CD4-positive, alpha-beta T cell (primary cell): ENCODE data around the gene TLX2. TPM values are rescaled to one million over a fixed set of nuclear protein-coding genes. Genes with fewer than 3 reads are reported as not detected.

Source experiments
- ATAC-seq: fragments of 200-7000 bp; cut with Tn5 transposase; one replicate; pipeline ENCODE4 v1.10.0; 2022; ENCODE audit warnings: mild to moderate bottlenecking; ENCODE audit not compliant: poor library complexity
- CTCF ChIA-PET: fragments of 350-600 bp; sonication (Branson Sonifier 250); formaldehyde crosslinking; loops from one replicate; lab custom pipeline; 2021; ENCODE audit warnings: antibody characterized with exemption, inconsistent platforms; lab: Charles Lee
- POLR2A ChIA-PET: fragments of 350-600 bp; sonication (Branson Sonifier 250); formaldehyde crosslinking; loops from one replicate; lab custom pipeline; 2021; ENCODE audit warnings: antibody characterized with exemption, inconsistent platforms; lab: Charles Lee
- DNase-seq, 14 experiments: peaks; one replicate each; pipeline ENCODE4 v3.0.0-alpha.2; 2013 to 2020; ENCODE audit warnings: mixed read lengths in 2 of 14
- H3K27ac ChIP-seq, 2 donors: one replicate each; pipeline versions ENCODE4 v1.5.1 to v1.7.0; 2013; ENCODE audit warnings: low read length in 2 of 2, low read depth in 1 of 2, mild to moderate bottlenecking in 1 of 2
- H3K27me3 ChIP-seq, 2 experiments: 1 replicate in 1 of 2; 2 replicates in 1 of 2; pipeline versions ENCODE4 v1.6.1 to v1.7.0; 2013; ENCODE audit warnings: low read length in 2 of 2, control low read depth in 1 of 2, mild to moderate bottlenecking in 1 of 2, moderate library complexity in 1 of 2; ENCODE audit not compliant: insufficient read depth in 2 of 2, control insufficient read depth in 1 of 2
- H3K36me3 ChIP-seq: one replicate; pipeline ENCODE4 v1.6.1; 2013; ENCODE audit warnings: low read length, control low read depth; ENCODE audit not compliant: insufficient read depth
- H3K4me1 ChIP-seq: one replicate; pipeline ENCODE4 v1.6.1; 2013; ENCODE audit warnings: low read length, control low read depth; ENCODE audit not compliant: insufficient read depth
- H3K4me3 ChIP-seq: one replicate; pipeline ENCODE4 v1.5.1; 2013; ENCODE audit warnings: mild to moderate bottlenecking, low read length, moderate library complexity
- H3K9me3 ChIP-seq, 2 experiments: 1 replicate in 1 of 2; 2 replicates in 1 of 2; pipeline versions ENCODE4 v1.6.1 to v1.7.0; 2013; ENCODE audit warnings: low read length in 2 of 2, mild to moderate bottlenecking in 2 of 2, control low read depth in 1 of 2, moderate library complexity in 1 of 2; ENCODE audit not compliant: control insufficient read depth in 1 of 2, insufficient read depth in 1 of 2
- H3K27ac Mint-ChIP-seq: one replicate; pipeline ENCODE4 v1.8.0; 2020; ENCODE audit warnings: mixed read lengths
- H3K27me3 Mint-ChIP-seq: one replicate; pipeline ENCODE4 v1.8.0; 2021; ENCODE audit warnings: mixed read lengths
- H3K36me3 Mint-ChIP-seq: one replicate; pipeline ENCODE4 v1.8.0; 2021; ENCODE audit warnings: low read depth, mixed read lengths
- H3K4me1 Mint-ChIP-seq: one replicate; pipeline ENCODE4 v1.8.0; 2021; ENCODE audit warnings: low read depth, mixed read lengths
- H3K4me3 Mint-ChIP-seq: one replicate; pipeline ENCODE4 v1.8.0; 2020; ENCODE audit warnings: mild to moderate bottlenecking, mixed read lengths
- H3K9me3 Mint-ChIP-seq: one replicate; pipeline ENCODE4 v1.8.0; 2020; ENCODE audit warnings: mixed read lengths
- CTCF ChIP-seq: fragments of 200-600 bp; IDR thresholded peaks from one replicate; pipeline ENCODE4 v1.8.0; 2022; ENCODE audit warnings: antibody characterized with exemption, mild to moderate bottlenecking
- intact Hi-C, 2 experiments: fragments of 100-400 bp; cut with DNase I in 1 of 2; cut with micrococcal nuclease in 1 of 2; formaldehyde crosslinking; loops; one replicate each; pipeline versions ENCODE4 v1.15.1 to v1.9.0; 2023 to 2025; cut with DNase I, micrococcal nuclease
- total RNA-seq, 174 experiments: library from RNA in 2 of 174; stranded (reverse) in 2 of 174; gene quantifications; one replicate each; pipeline ENCODE4 v1.2.3 and lab custom pipeline; 2021 to 2026

TLX2 gene
- total RNA-seq, 2 experiments from 2014 or later, result 0.14 to 0.30 TPM

DNA sequence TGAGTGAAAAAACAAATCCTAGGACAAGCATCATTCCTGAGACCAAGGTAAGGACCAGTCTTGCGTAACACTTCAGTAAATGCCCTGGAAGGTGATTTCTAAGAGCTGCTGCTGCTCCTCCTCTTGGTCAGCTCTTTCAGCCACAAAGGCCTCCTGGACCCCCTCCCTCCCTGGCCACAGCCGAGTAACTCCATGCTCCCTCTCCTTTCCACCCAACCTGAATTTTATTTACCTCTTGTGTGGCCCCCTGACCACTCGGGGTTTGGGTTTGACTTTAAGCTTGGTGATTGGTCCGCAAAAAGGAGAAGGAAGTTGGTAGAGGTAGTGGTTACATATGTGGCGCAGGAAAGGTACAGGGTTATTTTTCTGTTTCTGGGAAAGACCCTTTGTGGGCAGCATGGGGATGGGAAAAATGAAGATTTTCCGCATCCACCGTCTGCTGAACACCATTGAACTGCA lies 24.7 kb downstream of the TLX2 start:
- H3K27ac Mint-ChIP-seq, result no peak overlapping the region
- no peaks in the 10 kb centered on the region for H3K9me3 Mint-ChIP-seq
- no peaks in the 10 kb centered on the region for H3K4me1 ChIP-seq
- H3K9me3 ChIP-seq, result no peaks in the 10 kb centered on the region
- TF ChIP-seq CTCF, result no peak
- intact Hi-C loops, result loop anchor here (10.0 kb wide), 2 partner anchors 144 to 714 kb away; partner anchors contain the start of gene STAMBP (in 1 of the 2)
- DNase-seq, result no peak
- no peak overlapping the region for H3K4me3 ChIP-seq
- no peaks in the 10 kb centered on the region for H3K36me3 ChIP-seq
- no peaks in the 10 kb centered on the region for H3K4me1 Mint-ChIP-seq
- ChIA-PET POLR2A (no interaction called here), CTCF (no interaction called here)
- no peak overlapping the region for H3K4me3 Mint-ChIP-seq
- H3K36me3 Mint-ChIP-seq, result no peaks in the 10 kb centered on the region
- no peak overlapping the region for H3K27ac ChIP-seq
- H3K27me3 Mint-ChIP-seq, result peaks cover 45% of the 10 kb centered on the region
- H3K27me3 ChIP-seq, result peaks cover 14 to 22% of the 10 kb centered on the region in 2 experiments
- no peak for ATAC-seq

DNA sequence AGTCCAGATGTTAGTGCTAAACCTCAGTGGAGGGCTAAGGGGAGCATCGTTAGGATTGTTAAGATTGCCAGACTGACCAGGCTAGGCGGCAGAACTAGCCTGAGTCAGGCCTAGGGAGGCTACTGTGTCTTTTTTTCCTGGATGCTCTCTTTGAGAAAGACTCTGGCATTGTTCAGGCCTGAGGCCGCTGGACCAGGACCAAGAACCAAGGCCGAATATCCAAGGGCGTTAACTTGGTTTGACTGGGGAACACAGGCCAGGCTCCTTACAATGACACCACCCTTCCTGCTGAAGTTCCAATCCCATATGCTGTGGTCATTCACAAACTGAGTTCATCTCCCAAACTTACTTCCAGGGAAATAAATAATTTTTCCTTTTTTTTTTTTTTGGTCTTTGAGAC lies 26.0 kb downstream of the TLX2 start:
- Mint-ChIP-seq H3K27me3 (peaks cover 57% of the 10 kb centered on the region), H3K4me3 (no peak overlapping the region), H3K9me3 (no peaks in the 10 kb centered on the region), H3K4me1 (no peaks in the 10 kb centered on the region), H3K36me3 (no peaks in the 10 kb centered on the region), H3K27ac (no peak overlapping the region)
- no peaks in the 10 kb centered on the region for H3K36me3 ChIP-seq
- peaks cover 14 to 22% of the 10 kb centered on the region in 2 experiments for H3K27me3 ChIP-seq
- DNase-seq (no peak), ATAC-seq (no peak)
- H3K9me3 ChIP-seq, result no peaks in the 10 kb centered on the region
- no peak overlapping the region for H3K4me3 ChIP-seq
- ChIA-PET CTCF (no interaction called here), POLR2A (no interaction called here)
- TF ChIP-seq CTCF, result no peak
- H3K27ac ChIP-seq, result no peak overlapping the region
- H3K4me1 ChIP-seq, result no peaks in the 10 kb centered on the region
- intact Hi-C loops, result no loop called here

GRCh38 chr2:74542978-74543377 lies 28.7 kb downstream of the TLX2 start:
- no peaks in the 10 kb centered on the region for H3K36me3 Mint-ChIP-seq
- H3K4me3 Mint-ChIP-seq, result no peak overlapping the region

More at GRCh38 chr2:74542978-74543377, 28.7 kb downstream of the TLX2 start:
- no peak overlapping the region for H3K4me3 ChIP-seq
- no peaks in the 10 kb centered on the region for H3K36me3 ChIP-seq
- H3K27me3 Mint-ChIP-seq, result peaks cover 73% of the 10 kb centered on the region
- no peak overlapping the region for H3K27ac ChIP-seq
- H3K9me3 ChIP-seq, result no peaks in the 10 kb centered on the region
- TF ChIP-seq CTCF, result no peak
- peaks cover under 1% of the 10 kb centered on the region for H3K4me1 Mint-ChIP-seq
- ATAC-seq (no peak), DNase-seq (no peak)
- no peak overlapping the region for H3K27ac Mint-ChIP-seq
- intact Hi-C loops, result no loop called here
- POLR2A ChIA-PET, result no interaction called here
- no peaks in the 10 kb centered on the region for H3K9me3 Mint-ChIP-seq
- H3K4me1 ChIP-seq, result no peaks in the 10 kb centered on the region
- CTCF ChIA-PET, result no interaction called here
- peaks cover 23 to 30% of the 10 kb centered on the region in 2 experiments for H3K27me3 ChIP-seq
